Raji (cell line): ENCODE measurements around the gene PRDM12.

Experiments used
- POLR2A ChIP-seq: IDR thresholded peaks from 2 replicates; pipeline ENCODE4 v1.6.1; 2011; ENCODE audit warnings: low read depth, low read length, control low read depth; ENCODE audit not compliant: insufficient read depth

The PRDM12 gene

DNA sequence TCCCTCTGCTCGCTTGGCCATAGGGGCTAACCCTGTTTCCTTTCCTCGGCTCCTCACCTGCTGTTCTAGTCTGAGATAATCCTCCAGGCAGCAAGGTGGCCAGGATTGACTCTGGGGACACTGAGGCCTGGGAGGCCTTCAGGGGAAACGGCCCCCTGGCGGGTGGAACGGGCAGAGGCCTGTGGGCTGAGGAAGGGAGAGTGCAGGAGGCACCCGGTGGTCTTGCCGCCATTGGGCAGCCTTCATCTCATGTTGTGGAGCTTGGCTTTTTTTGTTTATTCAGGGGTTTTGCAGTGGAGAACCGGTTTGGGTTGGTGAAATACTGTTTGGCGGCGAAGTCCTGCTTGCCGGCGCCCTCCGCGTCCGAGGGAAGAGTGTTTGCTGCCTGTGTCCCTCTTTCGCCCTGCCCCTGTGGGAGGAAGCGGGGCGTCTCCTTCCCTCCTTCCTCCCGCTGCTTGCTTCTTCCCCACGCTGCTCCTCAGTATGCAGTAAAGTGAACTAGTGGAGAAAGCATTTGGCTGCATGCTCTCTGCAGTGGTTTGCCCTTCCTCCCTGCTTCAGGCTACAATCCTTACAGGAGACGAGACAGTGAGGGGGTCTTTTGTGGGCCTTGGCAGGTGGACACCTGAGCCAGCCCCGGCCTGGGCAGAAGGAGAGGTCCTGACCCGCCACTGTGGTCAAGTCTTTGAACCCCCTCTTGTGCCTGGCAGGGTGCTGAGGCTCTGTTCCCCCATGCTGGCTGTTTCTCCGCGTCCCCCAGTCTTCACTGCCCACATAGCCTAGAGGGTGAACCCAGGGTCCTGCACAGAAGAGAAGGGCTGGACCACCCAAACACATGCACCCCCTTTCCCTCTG, 30.8 kb upstream of the PRDM12 start:
- TF ChIP-seq POLR2A: no peak

DNA sequence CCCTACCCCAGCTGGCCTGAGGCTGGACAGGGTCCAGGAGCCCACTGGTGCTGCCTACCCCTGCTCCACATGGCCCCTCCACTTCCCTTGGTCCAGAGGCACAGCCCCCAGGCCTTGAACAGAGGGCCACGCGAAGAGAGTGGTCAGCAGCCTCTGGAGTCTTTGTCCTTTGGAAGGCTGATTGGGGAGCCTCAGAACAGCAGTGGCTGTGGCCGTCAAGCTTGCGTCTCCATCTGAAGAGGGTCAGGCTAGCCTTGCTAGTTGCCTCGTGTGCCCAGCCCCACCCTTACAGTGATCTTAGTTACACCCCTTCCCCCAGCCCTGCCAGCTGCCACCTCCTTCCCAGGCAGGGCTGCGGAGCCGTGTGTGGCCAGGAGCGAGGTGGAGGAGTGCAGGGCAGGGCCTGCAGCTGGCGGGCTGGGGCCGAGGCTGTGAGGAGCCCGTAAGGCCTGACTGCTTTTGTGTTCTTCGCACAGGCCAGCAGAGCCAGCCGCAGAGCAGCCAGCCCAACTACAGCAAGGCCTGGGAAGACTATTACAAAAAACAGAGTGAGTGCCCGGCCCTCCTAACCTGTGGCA, 30.1 kb upstream of the PRDM12 start:
- TF ChIP-seq POLR2A: no peak

DNA sequence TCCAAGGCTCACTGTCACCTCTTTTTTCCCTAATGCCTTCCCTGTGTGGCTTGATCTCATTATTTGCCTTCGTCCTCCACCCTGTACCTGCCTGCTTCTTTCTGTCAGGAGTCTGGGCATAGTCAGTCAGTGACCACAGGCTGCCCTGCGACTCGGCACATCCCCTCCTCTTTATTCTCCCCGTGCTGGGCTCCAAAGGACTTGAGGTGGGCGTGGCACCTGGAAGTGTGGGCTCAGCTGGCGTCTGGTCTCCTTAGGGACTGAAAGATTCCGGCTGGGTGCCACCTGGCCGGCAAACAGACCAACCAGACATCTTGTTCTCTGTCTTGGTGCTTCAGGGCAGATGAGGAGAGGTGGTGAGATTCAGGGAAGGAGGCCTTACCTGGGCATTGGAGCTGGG, 29.6 kb upstream of the PRDM12 start:
- no peak for TF ChIP-seq POLR2A

DNA sequence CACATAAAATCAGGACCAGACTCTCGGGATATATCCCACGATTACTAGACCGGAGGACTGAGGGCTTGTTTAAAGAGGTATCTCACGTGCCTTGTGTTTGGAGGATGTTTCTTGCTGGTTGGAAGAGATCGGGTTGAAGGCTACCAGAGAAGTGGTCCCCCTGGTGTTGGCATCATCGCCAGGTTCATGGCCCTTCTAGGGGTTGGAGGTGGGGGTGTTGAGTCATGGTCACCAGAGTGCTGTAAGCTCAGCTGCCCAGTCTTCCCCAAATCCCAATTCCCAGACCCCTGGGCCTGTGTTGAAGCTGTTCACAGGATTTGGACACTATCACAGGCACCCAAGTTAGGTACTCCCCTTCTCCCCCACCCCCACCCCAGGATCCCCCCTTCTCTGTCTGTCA, 29.1 kb upstream of the PRDM12 start:
- no peak for TF ChIP-seq POLR2A

DNA sequence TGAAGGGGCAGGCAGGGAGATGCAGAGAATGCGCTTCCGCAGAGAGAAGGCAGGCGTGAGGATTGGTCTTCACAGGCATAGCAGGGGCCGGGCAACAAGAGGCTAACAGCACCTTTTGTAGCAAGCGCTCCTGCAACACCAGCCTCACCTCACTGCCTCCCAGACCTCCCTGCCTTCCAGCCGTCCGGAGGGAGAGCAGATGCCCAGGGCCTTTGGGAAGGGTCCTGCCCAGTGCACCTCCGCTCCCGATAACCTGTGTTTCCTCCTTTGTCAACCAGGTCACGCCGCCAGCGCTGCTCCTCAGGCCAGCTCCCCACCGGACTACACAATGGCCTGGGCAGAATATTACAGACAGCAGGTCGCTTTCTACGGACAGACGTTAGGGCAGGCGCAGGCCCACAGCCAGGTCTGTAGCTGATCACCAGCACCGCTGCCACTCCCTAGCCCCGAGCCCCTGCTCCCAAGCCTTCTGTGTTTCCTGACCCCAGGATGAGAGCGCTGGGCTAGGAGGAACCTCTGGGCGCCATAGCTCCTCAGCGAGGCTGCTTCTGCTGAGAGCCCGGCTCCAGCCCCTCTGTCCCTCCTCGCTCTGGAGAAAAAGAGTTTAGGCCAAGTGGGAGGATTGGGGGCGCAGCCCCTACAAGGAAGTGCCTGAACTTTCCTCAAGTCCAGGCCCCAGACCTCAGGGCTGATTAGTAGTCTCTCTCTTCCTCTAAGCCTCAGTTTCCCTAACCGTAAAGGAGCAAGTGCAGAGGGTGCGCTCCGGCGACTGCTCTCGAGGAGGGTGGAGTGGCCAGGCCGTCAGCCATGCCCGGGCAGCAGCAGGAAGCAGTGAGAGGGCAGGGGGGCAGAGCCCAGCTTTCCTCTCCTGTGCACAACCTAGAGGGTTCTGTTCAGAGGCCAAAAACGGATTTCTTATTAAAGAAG, 28.4 kb upstream of the PRDM12 start:
- TF ChIP-seq POLR2A: no peak

DNA sequence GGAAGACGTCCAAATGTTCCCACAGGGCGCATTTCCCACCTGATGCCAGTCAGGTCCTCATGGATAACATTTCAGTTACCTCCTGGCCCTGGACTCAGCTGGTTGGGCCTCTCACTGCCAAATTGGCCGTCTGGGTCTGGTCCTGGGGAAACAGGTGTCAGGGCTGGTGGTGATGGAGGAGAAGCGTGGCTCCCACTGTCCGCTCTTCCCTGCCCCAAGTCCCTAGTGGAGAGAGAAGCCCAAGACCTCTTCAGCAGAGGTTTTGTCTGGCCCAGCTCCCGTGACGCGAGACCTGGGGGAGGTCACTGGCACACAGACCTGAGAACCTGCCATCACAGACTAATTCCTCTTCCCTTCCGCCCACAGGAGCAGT, 27.8 kb upstream of the PRDM12 start:
- TF ChIP-seq POLR2A: no peak

DNA sequence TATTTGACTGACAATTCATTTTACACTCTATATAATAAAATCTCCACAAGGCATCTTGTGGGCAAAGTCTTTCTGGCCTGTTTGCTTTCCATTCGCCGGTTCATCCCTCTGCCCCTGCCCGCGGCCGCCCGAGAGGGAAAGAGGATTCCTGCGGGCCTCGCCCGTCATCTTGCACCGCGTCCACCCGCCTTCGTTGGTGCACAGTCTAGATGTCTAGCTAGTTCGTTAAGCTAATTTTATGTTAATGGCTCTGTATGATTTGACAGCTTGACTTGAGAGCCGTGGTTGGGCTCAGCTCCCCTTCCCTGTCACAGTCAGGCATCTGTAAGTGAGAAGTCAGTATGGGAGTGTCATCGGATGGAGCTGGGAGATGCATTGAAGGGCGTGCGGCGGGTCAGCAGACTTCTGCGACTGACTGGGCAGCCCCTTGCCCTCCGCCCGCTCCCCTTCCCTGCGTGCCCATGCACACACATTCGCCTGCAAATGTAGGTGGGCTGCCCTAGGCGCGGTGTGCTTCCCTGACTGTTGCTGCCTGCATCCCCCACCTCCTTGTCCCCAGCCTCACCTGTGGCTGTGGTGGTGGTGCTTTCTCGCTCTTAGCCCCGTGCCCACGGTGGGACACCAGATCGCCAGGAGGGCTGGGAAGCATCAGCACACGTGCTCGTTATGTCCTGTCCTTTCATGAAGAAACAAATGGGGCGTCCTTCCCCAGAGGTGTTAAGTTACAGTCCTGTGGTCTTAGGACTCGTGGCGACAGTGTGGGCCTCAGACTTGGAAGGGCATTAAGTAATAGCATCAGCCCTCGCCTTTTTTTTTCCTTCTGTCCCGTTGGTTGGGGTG, 25.9 kb upstream of the PRDM12 start:
- TF ChIP-seq POLR2A: no peak

DNA sequence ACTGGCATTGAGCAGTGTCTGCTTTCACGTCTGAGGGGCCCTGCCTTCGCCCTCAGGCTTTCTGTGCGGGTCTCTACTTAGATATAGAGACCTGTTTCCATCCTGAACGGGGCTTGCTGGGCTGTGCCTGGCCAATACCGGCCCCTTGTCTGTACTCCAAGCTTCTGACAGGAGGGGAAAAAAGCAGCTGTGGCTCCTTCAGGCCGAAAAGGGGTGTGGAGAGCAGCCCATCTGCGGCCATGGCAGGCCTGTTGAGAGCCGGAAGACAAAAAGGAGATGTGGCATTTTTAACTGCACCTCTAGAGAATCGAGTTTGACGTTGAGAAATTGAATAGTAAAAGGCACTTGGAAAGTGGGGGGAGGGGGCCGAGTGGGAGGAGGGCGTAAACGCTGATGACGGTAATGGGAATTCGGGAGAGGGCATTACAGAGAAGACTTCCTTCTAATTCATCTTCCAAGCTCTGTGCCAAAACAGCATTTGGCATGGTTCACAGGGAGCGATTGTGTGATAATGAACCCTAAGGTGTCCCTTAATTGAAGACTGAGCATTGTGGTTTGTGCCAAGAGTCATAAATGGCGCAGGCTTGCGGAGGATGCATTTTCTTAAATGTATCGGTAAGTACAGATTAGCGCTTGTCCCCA, 25.1 kb upstream of the PRDM12 start:
- TF ChIP-seq POLR2A: no peak

DNA sequence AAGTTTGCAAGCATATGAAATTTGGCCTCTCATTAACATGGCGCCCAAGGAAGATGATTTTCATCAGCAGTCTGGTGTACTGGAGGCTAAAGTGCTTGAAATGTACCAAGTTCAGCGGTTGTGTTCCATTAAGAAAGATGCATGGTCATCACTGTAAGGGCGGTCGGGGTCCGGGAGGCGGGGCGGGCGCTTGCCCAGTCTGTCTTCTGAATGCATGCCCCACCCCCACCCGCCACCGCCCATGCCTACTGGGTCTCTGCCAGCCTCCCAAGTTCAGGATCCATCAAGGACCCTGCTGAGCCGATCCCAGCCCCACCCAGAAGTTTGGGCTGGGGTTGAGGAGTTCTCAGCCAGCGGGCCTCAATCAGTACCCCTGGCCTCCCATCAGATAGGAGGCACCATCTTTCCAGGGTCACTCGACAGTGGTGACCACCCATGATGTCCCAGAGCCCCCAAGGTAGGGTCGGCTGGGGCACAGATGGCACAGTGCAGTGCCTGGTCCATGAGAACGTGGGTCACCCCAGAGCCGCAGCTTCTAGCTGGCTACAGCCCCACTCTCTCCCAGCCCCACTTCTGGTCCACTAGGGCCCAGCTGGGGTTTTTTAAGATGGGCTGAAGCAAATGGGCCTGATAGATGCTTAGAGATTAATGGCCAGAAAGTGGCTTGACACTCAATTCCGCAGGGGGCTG, 24.4 kb upstream of the PRDM12 start:
- TF ChIP-seq POLR2A: no peak

DNA sequence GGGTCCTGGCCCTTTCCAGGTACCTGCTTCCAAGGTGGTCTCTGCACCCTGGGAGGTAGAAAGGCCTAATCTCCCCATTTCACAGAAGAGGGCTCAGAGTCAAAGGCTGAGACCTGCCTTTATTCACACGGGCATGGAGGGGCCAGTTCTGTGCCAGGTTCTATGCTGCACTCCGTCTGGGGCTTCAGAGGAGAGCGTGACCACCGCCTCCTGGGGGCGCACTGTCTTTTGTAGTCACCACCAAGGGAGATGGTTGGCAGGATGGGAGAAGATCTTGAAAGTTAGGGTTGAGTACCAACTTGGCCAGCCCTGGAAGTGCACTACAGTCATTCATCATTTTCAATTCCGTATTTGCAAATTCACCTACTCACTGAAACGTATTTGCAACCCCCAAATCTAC, 23.7 kb upstream of the PRDM12 start:
- no peak for TF ChIP-seq POLR2A

DNA sequence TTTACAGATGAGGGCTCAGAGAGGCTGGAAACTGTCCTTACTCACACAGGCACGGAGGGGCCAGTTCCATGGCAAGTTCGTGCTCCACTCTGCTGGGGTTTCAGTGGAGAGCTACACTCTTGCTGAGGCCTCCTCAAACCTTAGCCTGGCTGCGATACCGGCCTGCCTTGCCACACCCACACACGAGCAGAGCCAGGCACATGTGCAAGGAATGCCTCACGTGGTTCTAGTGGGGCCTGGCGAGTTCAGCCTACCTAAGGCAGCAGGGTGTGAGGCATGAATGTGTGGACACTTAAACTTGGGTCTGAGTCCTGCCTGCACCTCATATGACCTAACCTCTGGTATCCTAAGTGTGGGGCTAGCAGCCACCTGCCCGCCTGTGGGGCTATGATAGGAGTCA, 21.5 kb upstream of the PRDM12 start:
- no peak for TF ChIP-seq POLR2A

DNA sequence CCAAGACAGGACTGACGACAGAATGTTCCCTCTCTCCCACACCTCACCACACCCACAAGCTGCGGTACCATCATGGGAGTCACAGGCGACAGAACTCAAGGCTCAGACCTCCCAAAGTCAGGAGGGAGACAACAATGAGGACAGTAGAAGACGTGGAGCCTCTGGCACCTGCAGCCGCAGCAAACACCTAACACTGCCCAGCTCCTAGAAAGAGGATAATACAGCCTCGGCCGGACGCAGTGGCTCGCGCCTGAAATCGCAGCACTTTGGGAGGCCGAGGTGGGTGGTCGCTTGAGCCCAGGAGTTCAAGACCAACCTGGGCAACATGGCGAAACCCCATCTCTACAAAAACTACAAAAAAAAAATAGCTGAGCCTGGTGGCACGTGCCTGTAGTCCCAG, 13.2 kb upstream of the PRDM12 start:
- TF ChIP-seq POLR2A: no peak

DNA sequence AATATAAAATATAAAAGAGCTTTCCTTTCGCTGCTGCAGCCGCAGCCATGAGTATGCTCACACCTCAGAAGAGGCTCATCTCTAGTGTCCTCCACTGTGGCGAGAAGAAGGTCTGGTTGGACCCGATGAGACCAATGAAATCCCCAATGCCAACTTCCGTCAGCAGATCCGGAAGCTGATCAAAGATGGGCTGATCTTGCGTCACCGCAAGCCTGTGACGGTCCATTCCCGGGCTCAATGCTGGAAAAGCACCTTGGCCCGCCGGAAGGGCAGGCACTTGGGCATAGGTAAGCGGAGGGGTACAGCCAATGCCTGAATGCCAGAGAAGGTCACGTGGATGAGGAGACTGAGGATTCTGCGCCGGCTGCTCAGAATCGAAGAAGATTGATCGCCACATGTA, 12.6 kb upstream of the PRDM12 start:
- no peak for TF ChIP-seq POLR2A

DNA sequence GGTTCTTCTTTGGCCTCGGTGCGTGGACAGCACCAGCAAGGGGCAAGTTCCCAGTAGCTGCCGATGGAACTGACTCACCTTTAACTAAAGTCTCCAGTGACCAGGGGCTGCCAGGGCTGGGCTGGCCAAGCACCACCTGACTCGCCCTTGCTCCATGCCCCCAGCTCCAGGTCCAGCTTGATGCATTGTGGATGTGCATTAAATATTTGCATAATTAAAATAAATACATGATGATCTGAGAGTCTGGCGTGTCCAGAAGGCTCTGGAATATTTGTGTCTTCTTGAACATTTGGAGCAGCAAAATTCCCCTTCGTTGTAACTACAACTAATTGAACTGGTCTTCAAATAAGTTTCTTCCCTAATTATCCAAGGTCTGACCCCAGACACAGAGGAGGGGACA, 9.5 kb upstream of the PRDM12 start:
- TF ChIP-seq POLR2A: no peak

DNA sequence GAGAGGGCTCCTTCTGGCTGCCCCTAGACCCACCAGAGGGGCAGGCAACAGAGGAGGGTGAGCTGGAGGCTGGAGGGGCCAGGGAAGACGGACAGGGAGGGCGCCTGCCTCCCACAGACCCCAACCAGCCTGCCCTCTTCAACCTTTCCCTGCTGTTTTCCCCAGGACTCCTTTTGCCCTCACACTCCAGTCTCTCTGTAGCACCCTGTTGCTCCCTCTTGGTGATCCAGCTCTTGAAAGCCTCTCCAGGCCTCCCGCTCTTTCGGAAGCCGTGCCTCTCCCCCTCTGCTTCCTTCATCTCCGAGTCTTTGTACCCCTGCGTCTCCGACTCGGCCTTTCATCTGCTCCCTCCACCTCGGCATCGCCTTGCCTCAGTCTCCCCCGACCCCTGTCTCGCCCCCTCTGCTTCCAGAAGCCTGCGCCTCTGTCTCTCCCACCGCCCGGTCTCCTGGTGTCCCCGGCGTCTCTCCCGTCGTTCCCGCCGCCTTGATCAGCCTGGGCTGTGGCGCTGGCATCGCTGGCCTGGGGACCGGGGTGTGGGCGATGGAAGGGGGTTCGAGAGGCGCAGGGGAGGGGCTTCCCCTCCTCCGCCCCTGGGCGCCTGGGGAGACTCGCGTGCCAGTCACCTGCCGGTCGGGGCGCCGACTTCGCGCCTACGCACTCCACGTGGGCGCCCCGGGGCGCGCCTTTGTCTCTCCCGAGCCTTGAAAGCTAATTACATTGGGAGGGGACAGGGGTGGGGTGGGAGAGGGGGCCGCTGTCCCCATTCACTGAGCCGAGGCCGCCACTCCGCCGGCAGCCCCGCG, 5.3 kb upstream of the PRDM12 start:
- no peak for TF ChIP-seq POLR2A
